PFSK-1 (cell line): ENCODE measurements around the gene SERPINF2.

Experiments
- FOXP2 ChIP-seq: optimal IDR thresholded peaks from 2 replicates; pipeline ENCODE3; 2011; ENCODE audit warnings: borderline replicate concordance, control low read depth, inconsistent platforms; ENCODE audit not compliant: insufficient read depth; ENCODE audit errors: extremely low read length, extremely low read depth
- POLR2AphosphoS5 ChIP-seq: IDR thresholded peaks from 2 replicates; pipeline ENCODE4 v1.6.1; 2012; ENCODE audit warnings: low read depth, mild to moderate bottlenecking, control low read depth, low read length, moderate library complexity
- SIN3A ChIP-seq: IDR thresholded peaks from 2 replicates; pipeline ENCODE4 v1.6.1; 2012; ENCODE audit warnings: mild to moderate bottlenecking, low read length, moderate library complexity, borderline replicate concordance; ENCODE audit not compliant: insufficient read depth
- TAF1 ChIP-seq: IDR thresholded peaks from 2 replicates; pipeline ENCODE4 v1.6.1; 2012; ENCODE audit warnings: low read length, control low read depth, borderline replicate concordance; ENCODE audit not compliant: insufficient read depth
- TF ChIP-seq, protein P1 (sequence below), 2 experiments: IDR thresholded peaks; 2 replicates each; pipeline versions ENCODE4 v1.6.1 to v1.8.0; 2011 to 2012; ENCODE audit warnings: low read depth in 2 of 2, low read length in 2 of 2, control low read depth in 1 of 2, inconsistent platforms in 1 of 2, mild to moderate bottlenecking in 1 of 2, moderate library complexity in 1 of 2; ENCODE audit not compliant: insufficient read depth in 1 of 2

SERPINF2 gene

DNA sequence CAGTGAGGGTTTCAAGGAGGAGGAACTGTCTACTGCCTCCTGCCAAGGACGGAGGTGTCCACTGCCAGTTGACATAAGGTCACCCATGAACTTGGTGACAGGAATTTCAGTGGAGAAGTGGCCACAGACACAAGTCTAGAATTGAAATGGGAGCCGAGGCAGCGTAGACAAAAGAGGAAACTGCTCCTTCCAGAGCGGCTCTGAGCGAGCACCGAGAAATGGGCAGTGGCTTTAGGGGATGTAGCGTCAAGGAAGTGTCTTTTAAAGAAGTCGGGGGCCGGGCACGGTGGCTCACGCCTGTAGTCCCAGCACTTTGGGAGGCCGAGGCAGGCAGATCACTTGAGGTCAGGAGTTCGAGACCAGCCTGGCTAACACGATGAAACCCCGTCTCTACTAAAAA, 16.1 kb downstream of the SERPINF2 start:
- TF ChIP-seq, protein P1, sequence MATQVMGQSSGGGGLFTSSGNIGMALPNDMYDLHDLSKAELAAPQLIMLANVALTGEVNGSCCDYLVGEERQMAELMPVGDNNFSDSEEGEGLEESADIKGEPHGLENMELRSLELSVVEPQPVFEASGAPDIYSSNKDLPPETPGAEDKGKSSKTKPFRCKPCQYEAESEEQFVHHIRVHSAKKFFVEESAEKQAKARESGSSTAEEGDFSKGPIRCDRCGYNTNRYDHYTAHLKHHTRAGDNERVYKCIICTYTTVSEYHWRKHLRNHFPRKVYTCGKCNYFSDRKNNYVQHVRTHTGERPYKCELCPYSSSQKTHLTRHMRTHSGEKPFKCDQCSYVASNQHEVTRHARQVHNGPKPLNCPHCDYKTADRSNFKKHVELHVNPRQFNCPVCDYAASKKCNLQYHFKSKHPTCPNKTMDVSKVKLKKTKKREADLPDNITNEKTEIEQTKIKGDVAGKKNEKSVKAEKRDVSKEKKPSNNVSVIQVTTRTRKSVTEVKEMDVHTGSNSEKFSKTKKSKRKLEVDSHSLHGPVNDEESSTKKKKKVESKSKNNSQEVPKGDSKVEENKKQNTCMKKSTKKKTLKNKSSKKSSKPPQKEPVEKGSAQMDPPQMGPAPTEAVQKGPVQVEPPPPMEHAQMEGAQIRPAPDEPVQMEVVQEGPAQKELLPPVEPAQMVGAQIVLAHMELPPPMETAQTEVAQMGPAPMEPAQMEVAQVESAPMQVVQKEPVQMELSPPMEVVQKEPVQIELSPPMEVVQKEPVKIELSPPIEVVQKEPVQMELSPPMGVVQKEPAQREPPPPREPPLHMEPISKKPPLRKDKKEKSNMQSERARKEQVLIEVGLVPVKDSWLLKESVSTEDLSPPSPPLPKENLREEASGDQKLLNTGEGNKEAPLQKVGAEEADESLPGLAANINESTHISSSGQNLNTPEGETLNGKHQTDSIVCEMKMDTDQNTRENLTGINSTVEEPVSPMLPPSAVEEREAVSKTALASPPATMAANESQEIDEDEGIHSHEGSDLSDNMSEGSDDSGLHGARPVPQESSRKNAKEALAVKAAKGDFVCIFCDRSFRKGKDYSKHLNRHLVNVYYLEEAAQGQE (IDR thresholded peaks at IDR 0.05; ENCODE audit: insufficient read depth in 1 of 2, low read depth in 2 of 2, low read length in 2 of 2) = no peak
- TF ChIP-seq SIN3A (no peak), FOXP2 (no peak)

DNA sequence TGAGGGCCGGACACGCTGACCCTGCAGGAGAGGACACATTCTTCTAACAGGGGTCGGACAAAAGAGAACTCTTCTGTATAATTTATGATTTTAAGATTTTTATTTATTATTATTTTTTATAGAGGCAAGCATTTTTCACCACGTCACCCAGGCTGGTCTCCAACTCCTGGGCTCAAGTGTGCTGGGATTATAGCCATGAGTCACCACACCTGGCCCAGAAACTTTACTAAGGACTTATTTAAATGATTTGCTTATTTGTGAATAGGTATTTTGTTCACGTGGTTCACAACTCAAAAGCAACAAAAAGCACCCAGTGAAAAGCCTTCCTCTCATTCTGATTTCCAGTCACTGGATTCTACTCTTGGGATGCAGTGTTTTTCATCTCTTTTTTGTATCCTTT, 16.9 kb downstream of the SERPINF2 start:
- TF ChIP-seq POLR2AphosphoS5 (no peak), FOXP2 (no peak), SIN3A (no peak), TAF1 (no peak)
- TF ChIP-seq, protein P1 (IDR thresholded peaks at IDR 0.05; ENCODE audit: insufficient read depth in 1 of 2, low read depth in 2 of 2, low read length in 2 of 2) = no peak

GRCh38 chr17:1762233-1762900, 19.7 kb downstream of the SERPINF2 start:
- TF ChIP-seq FOXP2 (peak; percentile 2), POLR2AphosphoS5 (peak; percentile 24; the same call in 1 of the 2 replicates), TAF1 (no peak)
- TF ChIP-seq, protein P1 (IDR thresholded peaks at IDR 0.05; ENCODE audit: insufficient read depth in 1 of 2, low read depth in 2 of 2, low read length in 2 of 2) = no peak

GRCh38 chr17:1762901-1763898, 20.5 kb downstream of the SERPINF2 start:
- TF ChIP-seq FOXP2 (no peak), TAF1 (no peak), POLR2AphosphoS5 (no peak), SIN3A (peak; percentile 64; the same call in 1 of the 2 replicates)
- TF ChIP-seq, protein P1 (IDR thresholded peaks at IDR 0.05; ENCODE audit: insufficient read depth in 1 of 2, low read depth in 2 of 2, low read length in 2 of 2) = 0 out of 4 replicates have a peak, but pooled peaks of 1 of the 2 experiments have one; percentile 9
